Dendritic cell treated with granulocyte-macrophage colony-stimulating factor and Interleukin-4, amounts not matched to agents 40 ng/mL and 50 ng/mL, for 4 days (primary cell): Measurements from ENCODE around the gene RAPGEFL1.
"Not testable (repeated sequence)": the region's sequence is repeated elsewhere in the genome, so short reads cannot be mapped to it uniquely, and the experiment has no call there.

ENCODE experiments used
- H3K27ac Mint-ChIP-seq: one replicate; pipeline ENCODE4 v1.8.0; 2022; ENCODE audit warnings: mild to moderate bottlenecking, mixed read lengths
- H3K27me3 Mint-ChIP-seq: one replicate; pipeline ENCODE4 v1.8.0; 2022; ENCODE audit warnings: mild to moderate bottlenecking, mixed read lengths
- H3K36me3 Mint-ChIP-seq: one replicate; pipeline ENCODE4 v1.8.0; 2022; ENCODE audit warnings: low read depth, mixed read lengths
- H3K4me1 Mint-ChIP-seq: one replicate; pipeline ENCODE4 v1.8.0; 2022; ENCODE audit warnings: low read depth, mixed read lengths
- H3K4me3 Mint-ChIP-seq: one replicate; pipeline ENCODE4 v1.8.0; 2022; ENCODE audit warnings: mild to moderate bottlenecking, moderate library complexity, mixed read lengths
- H3K9me3 Mint-ChIP-seq: one replicate; pipeline ENCODE4 v1.8.0; 2022; ENCODE audit warnings: mixed read lengths
- intact Hi-C: fragments of 100-400 bp; cut with micrococcal nuclease; formaldehyde crosslinking; loops from one replicate; pipeline ENCODE4 v1.15.0; 2022

The RAPGEFL1 gene, protein sequence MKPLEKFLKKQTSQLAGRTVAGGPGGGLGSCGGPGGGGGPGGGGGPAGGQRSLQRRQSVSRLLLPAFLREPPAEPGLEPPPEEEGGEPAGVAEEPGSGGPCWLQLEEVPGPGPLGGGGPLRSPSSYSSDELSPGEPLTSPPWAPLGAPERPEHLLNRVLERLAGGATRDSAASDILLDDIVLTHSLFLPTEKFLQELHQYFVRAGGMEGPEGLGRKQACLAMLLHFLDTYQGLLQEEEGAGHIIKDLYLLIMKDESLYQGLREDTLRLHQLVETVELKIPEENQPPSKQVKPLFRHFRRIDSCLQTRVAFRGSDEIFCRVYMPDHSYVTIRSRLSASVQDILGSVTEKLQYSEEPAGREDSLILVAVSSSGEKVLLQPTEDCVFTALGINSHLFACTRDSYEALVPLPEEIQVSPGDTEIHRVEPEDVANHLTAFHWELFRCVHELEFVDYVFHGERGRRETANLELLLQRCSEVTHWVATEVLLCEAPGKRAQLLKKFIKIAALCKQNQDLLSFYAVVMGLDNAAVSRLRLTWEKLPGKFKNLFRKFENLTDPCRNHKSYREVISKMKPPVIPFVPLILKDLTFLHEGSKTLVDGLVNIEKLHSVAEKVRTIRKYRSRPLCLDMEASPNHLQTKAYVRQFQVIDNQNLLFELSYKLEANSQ

DNA sequence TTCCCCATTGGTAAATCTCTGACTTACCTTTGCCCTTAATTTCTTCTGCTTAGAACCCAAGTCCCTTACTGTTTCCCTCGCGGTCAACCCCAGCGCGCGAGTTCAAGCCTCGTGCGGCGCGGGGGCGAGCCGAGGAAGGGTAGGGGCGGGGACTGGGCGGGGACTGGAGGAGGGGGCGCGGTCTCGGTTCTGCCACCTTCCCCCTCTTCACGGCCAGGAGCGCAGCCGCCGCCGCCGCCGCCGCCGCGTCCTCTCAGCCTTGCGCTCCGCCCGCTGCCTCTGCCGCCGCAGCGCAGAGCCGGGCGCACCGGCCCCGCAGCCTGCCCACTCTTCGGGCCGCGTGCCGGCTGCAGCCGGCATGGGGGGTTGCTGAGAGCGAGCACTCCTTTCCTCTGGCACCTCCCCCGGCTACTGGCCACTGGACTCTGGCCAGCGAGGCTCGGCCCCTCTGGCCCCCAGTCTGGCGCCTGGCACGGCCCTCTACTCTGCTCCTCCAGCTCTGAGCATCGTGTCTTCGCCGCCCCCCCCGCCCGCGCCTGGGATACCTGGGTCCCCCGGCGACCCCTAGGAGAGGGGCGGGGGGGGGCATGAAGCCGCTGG lies at the start of gene RAPGEFL1:
Gene RAPGEFL1 (plus strand): TSS at position 196 of the 600 bp plus-strand sequence. CDS start 392 bp downstream, at position 588.
- intact Hi-C loops: no loop called here
- Mint-ChIP-seq H3K27ac (no peak within 1 kb of the TSS), H3K4me3 (peak within 1 kb of the TSS; percentile 63), H3K4me1 (peaks cover 27% of the 10 kb centered on the region), H3K36me3 (peaks cover 54% of the 10 kb centered on the region), H3K27me3 (peaks cover 19% of the 10 kb centered on the region), H3K9me3 (no peaks in the 10 kb centered on the region)

DNA sequence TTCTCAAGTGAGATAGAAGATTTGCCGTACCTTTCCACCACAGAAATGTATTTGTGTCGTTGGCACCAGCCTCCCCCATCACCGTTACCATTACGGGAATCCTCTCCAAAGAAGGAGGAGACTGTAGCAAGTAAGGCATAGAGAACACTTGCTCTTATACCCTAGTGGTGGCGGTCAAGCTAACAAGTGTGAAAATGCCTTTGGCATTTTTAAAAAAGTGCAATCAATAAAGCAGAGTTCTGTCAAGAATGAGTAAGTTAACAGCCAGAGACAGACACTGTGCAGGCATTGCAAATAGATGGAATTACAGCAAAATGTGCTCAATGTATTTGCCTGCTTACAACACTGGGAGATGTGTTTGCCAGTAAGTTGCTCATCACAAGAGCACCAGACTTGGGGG lies 47.8 kb upstream of the RAPGEFL1 start:
- H3K4me1 Mint-ChIP-seq: peaks cover 36% of the 10 kb centered on the region
- H3K36me3 Mint-ChIP-seq: peaks cover 88% of the 10 kb centered on the region
- no peaks in the 10 kb centered on the region for H3K9me3 Mint-ChIP-seq
- H3K27ac Mint-ChIP-seq: peak overlapping the region; percentile 66
- intact Hi-C loops: no loop called here
- no peaks in the 10 kb centered on the region for H3K27me3 Mint-ChIP-seq
- H3K4me3 Mint-ChIP-seq: no peak overlapping the region

DNA sequence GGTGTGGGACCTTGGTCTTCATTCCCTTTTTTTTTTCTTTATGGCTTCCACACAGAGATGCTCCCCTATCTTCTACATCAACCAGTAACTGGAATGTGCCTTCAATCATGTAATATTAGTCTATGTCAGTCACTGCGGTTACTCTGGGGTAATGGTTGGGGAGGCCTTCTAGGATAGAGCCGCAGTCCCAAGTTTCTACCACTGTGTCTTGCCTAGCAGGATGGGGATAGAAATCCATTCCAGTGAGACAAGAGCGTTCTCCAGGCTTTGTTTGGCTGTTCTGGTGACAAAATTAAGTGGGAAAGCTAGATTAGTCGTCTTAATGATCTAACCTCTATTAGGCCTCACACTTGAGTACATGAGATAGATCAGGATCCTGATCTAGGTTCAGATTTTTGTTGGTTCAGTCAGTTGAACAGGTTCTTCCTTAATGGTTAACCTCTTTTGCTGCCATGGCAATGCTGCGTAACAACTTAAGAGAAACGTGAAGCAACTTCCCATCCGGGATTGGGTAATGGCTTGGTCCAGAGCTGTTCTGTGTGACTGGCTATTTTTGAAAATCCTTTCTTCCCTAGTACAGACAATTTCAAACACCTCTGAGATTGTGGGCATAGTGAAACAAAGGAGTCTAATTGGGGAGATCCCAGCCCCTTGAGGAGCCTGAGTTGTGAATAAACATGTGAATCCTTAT lies 46.8 kb upstream of the RAPGEFL1 start:
- intact Hi-C loops: no loop called here
- peak overlapping the region; percentile 66 for H3K27ac Mint-ChIP-seq
- H3K27me3 Mint-ChIP-seq: no peaks in the 10 kb centered on the region
- H3K36me3 Mint-ChIP-seq: peaks cover 97% of the 10 kb centered on the region
- peaks cover 42% of the 10 kb centered on the region for H3K4me1 Mint-ChIP-seq
- no peaks in the 10 kb centered on the region for H3K9me3 Mint-ChIP-seq
- no peak overlapping the region for H3K4me3 Mint-ChIP-seq

DNA sequence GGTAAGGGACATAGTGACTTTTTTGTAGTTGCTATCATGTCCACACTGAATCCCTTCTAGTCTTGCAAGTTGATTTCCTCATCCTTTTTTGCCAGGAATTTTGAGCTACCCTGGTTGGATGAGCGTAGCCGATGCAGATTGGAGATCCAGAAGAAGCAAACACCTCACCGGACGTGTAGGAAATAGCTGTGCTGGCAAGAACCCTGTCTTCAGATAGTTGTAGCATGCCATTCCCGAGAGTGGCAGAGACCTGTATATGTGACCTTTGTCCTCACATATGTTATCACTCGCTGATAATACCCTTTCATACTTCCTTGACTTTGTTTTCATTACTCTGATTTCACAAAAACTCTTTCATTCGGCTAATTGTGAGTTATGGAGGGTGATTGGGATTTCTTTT lies 43.1 kb upstream of the RAPGEFL1 start:
- Mint-ChIP-seq H3K27me3 (no peaks in the 10 kb centered on the region), H3K36me3 (peaks cover 86% of the 10 kb centered on the region), H3K4me3 (no peak overlapping the region), H3K4me1 (peaks cover 44% of the 10 kb centered on the region), H3K9me3 (no peaks in the 10 kb centered on the region), H3K27ac (no peak overlapping the region)
- intact Hi-C loops: no loop called here

DNA sequence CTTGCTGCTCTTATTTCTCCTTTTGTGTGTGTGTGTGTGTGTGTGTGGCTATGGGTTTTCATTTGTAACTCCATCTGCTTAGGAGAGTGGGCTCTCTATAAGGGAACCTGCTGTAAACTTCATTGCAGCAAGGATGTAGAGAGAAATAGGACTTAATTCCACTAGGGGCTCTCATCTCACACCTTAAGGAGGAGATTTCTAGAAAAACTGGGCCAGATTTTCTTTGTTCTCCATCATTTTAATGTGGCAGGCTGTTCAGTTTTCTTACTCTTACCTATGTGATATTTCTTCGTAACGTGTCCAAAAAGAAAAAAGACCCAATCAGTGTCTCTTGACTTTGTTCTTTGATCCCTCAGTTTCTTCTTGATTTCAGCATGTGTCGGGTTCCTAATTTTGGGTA lies 41.5 kb upstream of the RAPGEFL1 start:
- no peaks in the 10 kb centered on the region for H3K9me3 Mint-ChIP-seq
- H3K36me3 Mint-ChIP-seq: peaks cover 76% of the 10 kb centered on the region
- H3K27me3 Mint-ChIP-seq: no peaks in the 10 kb centered on the region
- H3K4me1 Mint-ChIP-seq: peaks cover 38% of the 10 kb centered on the region
- no peak overlapping the region for H3K4me3 Mint-ChIP-seq
- intact Hi-C loops: no loop called here
- H3K27ac Mint-ChIP-seq: peak overlapping the region; percentile 40

DNA sequence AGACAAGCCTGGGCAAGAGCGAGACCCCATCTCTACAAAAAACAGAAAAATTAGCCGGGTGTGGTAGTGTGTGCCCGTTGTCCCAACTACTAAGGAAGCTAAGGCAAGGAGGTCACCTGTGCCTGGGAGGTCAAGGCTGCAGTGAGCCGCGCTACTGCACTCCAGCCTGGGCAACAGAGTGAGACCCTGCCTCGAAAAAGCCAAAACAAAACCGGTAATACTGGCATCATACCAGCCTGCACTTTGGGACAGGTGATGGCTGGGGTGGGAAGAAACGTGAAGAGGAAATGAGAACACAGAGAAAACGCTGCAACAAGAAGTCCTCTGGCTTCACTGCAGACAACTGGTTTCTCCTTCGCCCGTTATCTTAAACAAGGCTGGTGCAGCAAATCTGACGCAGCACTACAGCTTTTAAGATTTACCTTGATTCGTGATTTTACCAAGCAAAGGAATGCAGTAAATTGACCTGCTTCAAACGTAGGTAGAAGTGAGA lies 37.7 kb upstream of the RAPGEFL1 start:
- H3K36me3 Mint-ChIP-seq: peaks cover 56% of the 10 kb centered on the region

DNA sequence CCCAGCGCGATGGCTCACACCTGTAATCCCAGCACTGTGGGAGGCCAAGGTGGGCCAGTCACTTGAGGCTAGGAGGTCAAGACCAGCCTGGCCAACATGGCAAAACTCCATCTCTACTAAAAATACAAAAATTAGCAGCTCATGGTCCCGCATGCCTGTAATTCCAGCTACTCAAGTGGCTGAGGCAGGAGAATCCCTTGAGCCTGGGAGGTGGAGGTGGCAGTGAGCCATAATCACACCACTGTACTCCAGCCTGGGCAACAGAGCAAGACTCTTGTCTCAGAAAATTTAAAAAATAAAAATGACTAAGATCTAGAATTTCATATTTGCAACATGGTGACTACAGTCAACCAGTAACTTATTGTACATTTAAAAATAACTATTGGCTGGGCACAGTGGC lies 34.1 kb upstream of the RAPGEFL1 start:
- H3K4me3 Mint-ChIP-seq, H3K27me3 Mint-ChIP-seq, H3K27ac Mint-ChIP-seq, H3K9me3 Mint-ChIP-seq, intact Hi-C loops: not testable (repeated sequence)
- Mint-ChIP-seq H3K36me3 (peaks cover 57% of the 10 kb centered on the region), H3K4me1 (peaks cover 39% of the 10 kb centered on the region)

More for the DNA sequence above, 37.7 kb upstream of the RAPGEFL1 start:
- intact Hi-C loops: no loop called here
- Mint-ChIP-seq H3K4me3 (peak overlapping the region; percentile 90), H3K4me1 (peaks cover 40% of the 10 kb centered on the region), H3K9me3 (no peaks in the 10 kb centered on the region), H3K27me3 (no peaks in the 10 kb centered on the region), H3K27ac (peak overlapping the region; percentile 96)

DNA sequence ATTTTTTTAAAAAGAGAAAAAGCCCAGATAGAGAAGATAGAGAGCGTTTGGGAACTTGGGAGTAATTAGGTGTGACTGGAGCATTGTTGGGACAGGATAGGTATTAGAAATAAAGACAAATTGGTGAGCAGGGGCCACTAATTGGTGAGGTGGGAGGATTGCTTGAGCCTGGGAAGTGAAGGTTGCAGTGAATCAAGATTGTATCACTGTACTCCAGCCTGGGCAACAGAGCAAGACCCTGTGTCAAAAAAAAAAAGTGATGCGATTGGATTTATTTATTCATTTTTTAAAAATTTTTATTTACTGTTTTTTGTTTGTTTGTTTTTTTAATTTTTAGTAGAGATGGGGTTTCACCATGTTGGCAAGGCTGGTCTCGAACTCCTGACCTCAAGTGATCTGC lies 31.8 kb upstream of the RAPGEFL1 start:
- Mint-ChIP-seq H3K4me3 (no peak overlapping the region), H3K27ac (no peak overlapping the region), H3K9me3 (no peaks in the 10 kb centered on the region), H3K4me1 (peaks cover 49% of the 10 kb centered on the region), H3K36me3 (peaks cover 77% of the 10 kb centered on the region), H3K27me3 (no peaks in the 10 kb centered on the region)
- intact Hi-C loops: no loop called here

DNA sequence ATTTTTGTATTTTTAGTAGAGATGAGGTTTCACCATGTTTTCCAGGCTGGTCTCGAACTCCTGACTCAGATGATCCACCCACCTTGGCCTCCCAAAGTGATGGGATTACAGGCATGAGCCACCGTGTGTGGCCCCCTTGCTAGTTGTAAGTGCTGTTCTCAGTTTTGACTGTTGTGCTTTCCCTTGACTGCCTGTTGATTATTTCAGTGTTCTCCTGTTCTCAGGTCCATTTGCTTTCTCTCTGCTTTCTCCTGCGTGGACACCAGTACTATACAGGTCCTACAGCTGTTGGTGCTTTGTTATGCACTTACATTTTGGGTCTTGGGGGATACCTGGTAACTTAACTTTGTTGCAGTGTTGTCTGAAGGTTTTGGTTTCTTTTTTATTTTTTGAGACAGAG lies 28.7 kb upstream of the RAPGEFL1 start:
- no peak overlapping the region for H3K27ac Mint-ChIP-seq
- intact Hi-C loops: no loop called here

DNA sequence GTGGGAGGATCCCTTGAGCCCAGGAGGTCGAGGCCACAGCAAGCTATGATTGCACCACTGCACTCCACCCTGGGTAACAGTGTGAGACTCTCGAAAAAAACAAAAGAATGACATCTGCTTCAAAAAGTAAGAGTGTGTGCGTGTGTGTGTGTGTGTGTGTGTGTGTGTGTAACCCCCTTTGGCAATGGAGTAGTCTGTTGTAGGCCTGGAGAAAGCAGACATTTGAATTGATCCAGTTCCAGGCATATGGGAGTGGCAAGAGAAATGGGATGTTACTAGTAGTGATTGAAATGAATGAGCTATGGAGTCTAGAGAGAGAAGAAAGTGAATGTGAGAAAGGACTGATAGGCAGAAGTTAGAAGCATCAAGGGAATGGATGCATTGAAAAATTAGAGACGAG lies 27.0 kb upstream of the RAPGEFL1 start:
- H3K9me3 Mint-ChIP-seq: no peaks in the 10 kb centered on the region

More for the DNA sequence above, 28.7 kb upstream of the RAPGEFL1 start:
- Mint-ChIP-seq H3K9me3 (no peaks in the 10 kb centered on the region), H3K4me3 (no peak overlapping the region), H3K4me1 (peaks cover 53% of the 10 kb centered on the region), H3K36me3 (peaks cover 68% of the 10 kb centered on the region), H3K27me3 (no peaks in the 10 kb centered on the region)

DNA sequence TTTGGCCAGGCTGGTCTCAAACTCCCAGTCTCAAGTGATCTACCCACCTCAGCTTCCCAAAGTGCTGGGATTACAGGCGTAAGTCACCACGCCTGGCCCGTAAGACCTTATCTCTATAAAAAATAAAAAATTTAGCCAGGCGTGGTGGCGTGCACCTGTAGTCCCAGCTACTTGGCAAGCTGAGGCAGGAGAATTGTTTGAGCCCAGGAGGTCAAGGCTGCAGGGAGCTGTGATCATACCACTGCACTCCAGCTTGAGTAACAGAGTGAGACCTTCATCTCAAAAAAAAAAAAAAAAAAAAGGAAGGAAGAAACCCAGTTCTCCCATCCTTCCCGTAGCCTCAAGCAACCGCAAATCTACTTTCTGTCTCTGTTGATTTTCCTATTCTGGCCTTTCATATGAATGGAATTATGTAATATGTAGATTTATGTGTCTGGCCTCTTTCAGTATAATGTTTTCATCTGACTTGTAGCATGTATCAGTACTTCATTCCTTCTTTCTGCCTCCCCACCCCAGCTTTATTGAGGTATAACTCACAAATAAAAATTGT lies 25.8 kb upstream of the RAPGEFL1 start:
- intact Hi-C loops: no loop called here

More for the DNA sequence above, 27.0 kb upstream of the RAPGEFL1 start:
- peaks cover 55% of the 10 kb centered on the region for H3K4me1 Mint-ChIP-seq
- intact Hi-C loops: no loop called here
- H3K27me3 Mint-ChIP-seq: no peaks in the 10 kb centered on the region
- peaks cover 79% of the 10 kb centered on the region for H3K36me3 Mint-ChIP-seq
- H3K4me3 Mint-ChIP-seq: no peak overlapping the region
- no peak overlapping the region for H3K27ac Mint-ChIP-seq

DNA sequence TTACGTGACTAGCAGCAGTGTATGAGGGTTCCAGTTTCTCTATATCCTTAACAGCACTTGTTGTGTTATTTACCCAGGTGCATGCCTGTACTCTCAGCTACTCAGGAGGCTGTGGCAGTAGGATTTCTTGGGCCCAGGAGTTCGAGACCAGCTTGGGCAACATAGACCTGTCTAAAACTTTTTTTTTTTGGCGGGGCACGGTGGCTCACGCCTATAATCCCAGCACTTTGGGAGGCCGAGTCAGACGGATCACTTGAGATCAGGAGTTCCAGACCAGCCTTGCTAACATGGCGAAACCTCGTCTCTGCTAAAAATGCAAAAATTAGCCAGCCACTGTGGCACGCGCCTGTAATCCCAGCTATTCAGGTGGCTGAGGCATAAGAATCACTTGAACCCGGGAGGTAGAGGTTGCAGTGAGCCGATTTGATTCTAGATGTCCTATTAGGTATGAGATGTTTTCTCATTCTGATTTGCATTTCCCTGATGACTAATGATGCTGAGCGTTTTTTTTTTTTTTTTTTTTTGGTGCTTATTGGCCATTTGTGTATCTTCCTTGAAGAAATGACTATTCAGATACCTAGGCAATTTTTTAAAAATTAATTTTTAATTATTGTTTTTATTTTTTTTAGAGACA lies 23.6 kb upstream of the RAPGEFL1 start:
- Mint-ChIP-seq H3K4me3 (no peak overlapping the region), H3K27ac (no peak overlapping the region), H3K36me3 (peaks cover 56% of the 10 kb centered on the region), H3K27me3 (no peaks in the 10 kb centered on the region), H3K4me1 (peaks cover 51% of the 10 kb centered on the region), H3K9me3 (no peaks in the 10 kb centered on the region)
- intact Hi-C loops: no loop called here

More for the DNA sequence above, 25.8 kb upstream of the RAPGEFL1 start:
- Mint-ChIP-seq H3K4me1 (peaks cover 52% of the 10 kb centered on the region), H3K27ac (no peak overlapping the region), H3K4me3 (no peak overlapping the region), H3K9me3 (no peaks in the 10 kb centered on the region), H3K27me3 (no peaks in the 10 kb centered on the region), H3K36me3 (peaks cover 78% of the 10 kb centered on the region)

DNA sequence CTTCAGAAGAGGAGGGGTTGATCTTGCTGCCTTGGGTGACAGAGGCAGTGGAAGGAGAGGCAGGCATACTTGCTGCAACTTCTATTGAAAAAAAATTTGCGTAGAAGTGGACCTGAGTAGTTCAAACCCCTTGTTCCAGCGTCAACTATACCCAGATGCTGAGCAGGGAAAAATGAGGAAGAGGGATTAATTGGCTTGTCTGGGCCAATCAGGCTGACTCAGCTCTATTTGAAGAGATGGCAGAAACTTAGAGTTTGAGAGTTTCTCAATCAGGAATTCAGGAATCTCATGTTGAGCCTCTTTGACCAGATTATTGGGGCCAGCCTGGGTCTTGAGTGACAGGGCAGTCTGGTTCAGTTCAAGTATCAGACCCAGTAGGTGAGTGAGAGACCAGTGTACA lies 19.3 kb upstream of the RAPGEFL1 start:
- no peaks in the 10 kb centered on the region for H3K27me3 Mint-ChIP-seq
- intact Hi-C loops: no loop called here

More for the DNA sequence above, 19.3 kb upstream of the RAPGEFL1 start:
- H3K4me1 Mint-ChIP-seq: peaks cover 22% of the 10 kb centered on the region
- peak overlapping the region; percentile 38 for H3K27ac Mint-ChIP-seq
- no peak overlapping the region for H3K4me3 Mint-ChIP-seq
- no peaks in the 10 kb centered on the region for H3K9me3 Mint-ChIP-seq
- H3K36me3 Mint-ChIP-seq: peaks cover 56% of the 10 kb centered on the region
